Activated CD8-positive, alpha-beta T cell treated with anti-CD3 and anti-CD28 coated beads for 36 hours (primary cell): ENCODE results near the gene ZNF385C. TPM values are rescaled to one million over a fixed set of nuclear protein-coding genes. Genes with fewer than 3 reads are reported as not detected.

Experiments
- ATAC-seq: fragments of 200-7000 bp; cut with Tn5 transposase; one replicate; pipeline ENCODE4 v1.10.0; 2021; ENCODE audit warnings: mild to moderate bottlenecking, moderate library complexity
- CTCF ChIA-PET: fragments of 350-600 bp; sonication (Branson Sonifier 250); formaldehyde crosslinking; loops from one replicate; lab custom pipeline; 2021; ENCODE audit warnings: antibody characterized with exemption; lab: Charles Lee
- POLR2A ChIA-PET: fragments of 350-600 bp; sonication (Branson Sonifier 250); formaldehyde crosslinking; loops from one replicate; lab custom pipeline; 2021; ENCODE audit warnings: antibody characterized with exemption; lab: Charles Lee
- DNase-seq: peaks from one replicate; pipeline ENCODE4 v3.0.0-alpha.2; 2020
- H3K27ac Mint-ChIP-seq: one replicate; pipeline ENCODE4 v1.8.0; 2021; ENCODE audit warnings: mild to moderate bottlenecking, mixed read lengths
- H3K27me3 Mint-ChIP-seq: one replicate; pipeline ENCODE4 v1.8.0; 2021; ENCODE audit warnings: mixed read lengths
- H3K36me3 Mint-ChIP-seq: one replicate; pipeline ENCODE4 v1.8.0; 2021; ENCODE audit warnings: low read depth, mixed read lengths
- H3K4me1 Mint-ChIP-seq: one replicate; pipeline ENCODE4 v1.8.0; 2021; ENCODE audit warnings: low read depth, mixed read lengths
- H3K4me3 Mint-ChIP-seq: one replicate; pipeline ENCODE4 v1.8.0; 2021; ENCODE audit warnings: mild to moderate bottlenecking, moderate library complexity, mixed read lengths
- H3K9me3 Mint-ChIP-seq: one replicate; pipeline ENCODE4 v1.8.0; 2021; ENCODE audit warnings: mixed read lengths
- CTCF ChIP-seq: fragments of 200-600 bp; IDR thresholded peaks from one replicate; pipeline ENCODE4 v1.8.0; 2022; ENCODE audit warnings: antibody characterized with exemption, mild to moderate bottlenecking
- intact Hi-C: fragments of 100-400 bp; cut with micrococcal nuclease; formaldehyde crosslinking; loops from one replicate; pipeline ENCODE4 v1.10.0; 2022
- total RNA-seq, 2 experiments: library from RNA; stranded (reverse); gene quantifications; one replicate each; pipeline ENCODE4 v1.2.3, GENCODE V29; 2021

ZNF385C gene
- total RNA-seq, 2 experiments from 2014 or later = 1.3 TPM

- no peak for ATAC-seq
- Mint-ChIP-seq H3K36me3 (no peaks in the 10 kb centered on the region), H3K4me3 (no peak overlapping the region), H3K9me3 (no peaks in the 10 kb centered on the region), H3K27me3 (no peaks in the 10 kb centered on the region), H3K4me1 (no peaks in the 10 kb centered on the region), H3K27ac (no peak overlapping the region)
- CTCF ChIA-PET = interaction anchor here (1.2 kb wide), 1 partner anchor 16 kb away, joined by 3 read pairs; no protein-coding TSS in a partner anchor
- POLR2A ChIA-PET = no interaction called here
- TF ChIP-seq CTCF = no peak
- intact Hi-C loops = no loop called here
- DNase-seq = no peak
These were observed 16.6 kb downstream of the ZNF385C start for GRCh38 chr17:42081516-42082129.

GRCh38 chr17:42079541-42079940, 18.7 kb downstream of the ZNF385C start:
- TF ChIP-seq CTCF = no peak
- DNase-seq = no peak
- CTCF ChIA-PET = interaction anchor here (0.9 to 1.9 kb wide), 3 partner anchors 8 to 17 kb away, joined by 3 to 6 read pairs (median 6); no protein-coding TSS in a partner anchor
- Mint-ChIP-seq H3K9me3 (no peaks in the 10 kb centered on the region), H3K36me3 (no peaks in the 10 kb centered on the region), H3K4me1 (no peaks in the 10 kb centered on the region), H3K27me3 (no peaks in the 10 kb centered on the region), H3K4me3 (no peak overlapping the region), H3K27ac (no peak overlapping the region)
- intact Hi-C loops = no loop called here
- POLR2A ChIA-PET = no interaction called here
- ATAC-seq = no peak

GRCh38 chr17:42078396-42079043, 19.8 kb downstream of the ZNF385C start:
- ATAC-seq = no peak
- H3K4me1 Mint-ChIP-seq = no peaks in the 10 kb centered on the region
- H3K36me3 Mint-ChIP-seq = no peaks in the 10 kb centered on the region
- no peak for DNase-seq
- POLR2A ChIA-PET = no interaction called here
- no peak overlapping the region for H3K4me3 Mint-ChIP-seq
- intact Hi-C loops = no loop called here
- CTCF ChIA-PET = no interaction called here
- no peak for TF ChIP-seq CTCF
- H3K27me3 Mint-ChIP-seq = peaks cover 4% of the 10 kb centered on the region
- H3K9me3 Mint-ChIP-seq = no peaks in the 10 kb centered on the region
- no peak overlapping the region for H3K27ac Mint-ChIP-seq

- Mint-ChIP-seq H3K36me3 (no peaks in the 10 kb centered on the region), H3K9me3 (no peaks in the 10 kb centered on the region), H3K27ac (no peak overlapping the region), H3K4me3 (no peak overlapping the region), H3K27me3 (peaks cover 6% of the 10 kb centered on the region), H3K4me1 (peaks cover 2% of the 10 kb centered on the region)
- no peak for DNase-seq
- ChIA-PET CTCF (interaction anchor here (1.3 to 3.3 kb wide), 2 partner anchors 11 to 15 kb away, joined by 4 to 24 read pairs; no protein-coding TSS in a partner anchor), POLR2A (no interaction called here)
- ATAC-seq = no peak
- TF ChIP-seq CTCF = no peak
- intact Hi-C loops = no loop called here
These were observed 20.5 kb downstream of the ZNF385C start for GRCh38 chr17:42077755-42078154.
